Activated naive CD8-positive, alpha-beta T cell treated with anti-CD3 and anti-CD28 coated beads for 36 hours (primary cell): ENCODE data around the gene PTPA. TPM values are rescaled to one million over a fixed set of nuclear protein-coding genes. Genes with fewer than 3 reads are reported as not detected.
A peak's percentile ranks its signal among the peaks of the same experiment; 100 is the strongest.

Experiments used
- DNase-seq: peaks from one replicate; pipeline ENCODE4 v3.0.0; 2021
- H3K27ac Mint-ChIP-seq: one replicate; pipeline ENCODE4 v1.8.0; 2022; ENCODE audit warnings: mild to moderate bottlenecking, moderate library complexity, mixed read lengths
- H3K27me3 Mint-ChIP-seq: one replicate; pipeline ENCODE4 v1.8.0; 2022; ENCODE audit warnings: mild to moderate bottlenecking, mixed read lengths
- H3K36me3 Mint-ChIP-seq: one replicate; pipeline ENCODE4 v1.8.0; 2021; ENCODE audit warnings: mild to moderate bottlenecking, mixed read lengths
- H3K4me1 Mint-ChIP-seq: one replicate; pipeline ENCODE4 v1.8.0; 2021; ENCODE audit warnings: mixed read lengths
- H3K4me3 Mint-ChIP-seq: one replicate; pipeline ENCODE4 v1.8.0; 2022; ENCODE audit warnings: mild to moderate bottlenecking, moderate library complexity, mixed read lengths
- H3K9me3 Mint-ChIP-seq: one replicate; pipeline ENCODE4 v1.8.0; 2022; ENCODE audit warnings: mixed read lengths
- total RNA-seq, 2 experiments: library from RNA; stranded (reverse); gene quantifications; one replicate each; pipeline ENCODE4 v1.2.3, GENCODE V29; 2021

Gene PTPA
- total RNA-seq, 2 experiments from 2014 or later, result 101 to 104 TPM

DNA sequence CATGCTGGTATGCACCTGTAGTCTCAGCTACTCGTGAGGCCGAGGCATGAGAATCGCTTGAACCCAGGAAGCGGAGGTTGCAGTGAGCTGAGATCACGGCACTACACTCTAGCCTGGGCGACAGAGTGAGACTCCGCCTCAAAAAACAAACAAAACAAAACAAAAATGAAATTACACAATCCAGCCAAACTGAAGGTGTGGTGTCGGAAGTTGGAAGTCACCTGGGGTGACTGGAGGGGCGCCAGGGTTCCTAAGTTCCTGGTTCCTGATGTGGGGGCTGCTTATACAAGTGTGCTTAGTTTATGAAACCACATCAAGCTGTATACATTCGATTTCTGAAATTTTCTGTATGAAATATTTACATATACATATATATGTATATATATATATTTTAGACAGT lies 34.0 kb upstream of the PTPA start:
- no peaks in the 10 kb centered on the region for H3K9me3 Mint-ChIP-seq
- no peaks in the 10 kb centered on the region for H3K27me3 Mint-ChIP-seq
- no peak for DNase-seq

DNA sequence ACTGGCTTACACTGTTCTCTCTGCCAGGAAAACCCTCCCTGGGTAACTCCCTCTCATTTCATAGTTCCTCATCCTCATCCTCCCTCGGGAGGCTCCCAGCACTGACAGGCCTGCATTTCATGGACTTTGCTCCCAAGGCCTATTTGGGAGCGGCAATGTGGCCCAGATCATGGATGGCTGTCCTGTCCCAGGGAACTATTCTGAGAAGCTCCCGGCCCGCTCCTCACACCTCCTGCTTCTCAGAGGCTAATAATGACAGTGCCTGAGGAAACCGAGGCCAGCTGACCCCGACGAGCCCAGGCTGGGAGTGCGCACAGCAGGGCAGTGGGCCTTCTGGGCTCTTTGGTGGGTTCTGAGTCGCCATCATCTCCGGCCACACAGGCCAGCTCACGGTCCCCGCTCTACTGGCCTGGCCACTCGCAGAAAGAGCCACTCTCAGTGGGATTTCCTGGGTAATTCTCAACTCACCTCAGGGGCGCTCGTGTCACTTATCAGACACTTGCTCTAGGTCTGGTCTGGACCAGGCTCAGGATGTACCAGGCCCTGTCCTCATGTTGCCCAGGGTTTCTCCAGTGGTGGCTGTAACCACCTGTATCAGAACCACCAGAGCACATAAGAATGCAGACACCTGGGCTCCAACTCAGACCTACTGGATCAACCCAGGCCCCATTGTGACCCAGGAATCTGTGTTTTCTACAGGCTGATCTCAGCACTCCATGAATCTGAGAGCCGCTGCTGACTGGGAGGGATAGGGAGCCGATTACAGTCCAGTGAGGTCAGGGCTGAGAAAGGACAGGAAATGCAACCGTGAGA lies 32.3 kb upstream of the PTPA start:
- no peak overlapping the region for H3K4me3 Mint-ChIP-seq
- peaks cover 20% of the 10 kb centered on the region for H3K4me1 Mint-ChIP-seq
- no peaks in the 10 kb centered on the region for H3K27me3 Mint-ChIP-seq
- no peaks in the 10 kb centered on the region for H3K36me3 Mint-ChIP-seq
- no peak overlapping the region for H3K27ac Mint-ChIP-seq
- DNase-seq, result no peak
- no peaks in the 10 kb centered on the region for H3K9me3 Mint-ChIP-seq

More for the DNA sequence above, 34.0 kb upstream of the PTPA start:
- Mint-ChIP-seq H3K36me3 (no peaks in the 10 kb centered on the region), H3K4me3 (no peak overlapping the region), H3K4me1 (peaks cover 19% of the 10 kb centered on the region), H3K27ac (no peak overlapping the region)

DNA sequence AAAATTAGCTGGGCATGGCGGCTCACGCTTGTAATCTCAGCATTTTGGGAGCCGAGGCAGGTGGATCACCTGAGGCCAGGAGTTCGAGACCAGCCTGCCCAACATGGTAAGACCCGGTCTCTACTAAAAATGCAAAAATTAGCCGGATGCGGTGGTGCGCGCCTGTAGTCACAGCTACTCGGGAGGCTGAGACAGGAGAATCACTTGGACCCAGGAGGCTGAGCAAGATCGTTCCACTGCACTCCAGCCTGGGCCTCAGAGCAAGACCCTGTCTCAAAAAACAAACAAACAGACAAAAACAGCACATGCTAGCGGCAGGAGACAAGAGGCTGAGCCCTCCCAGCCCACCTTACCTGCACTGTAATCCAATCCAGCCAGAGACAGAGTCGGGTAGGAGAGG lies 31.4 kb upstream of the PTPA start:
- H3K36me3 Mint-ChIP-seq, result no peaks in the 10 kb centered on the region
- H3K4me1 Mint-ChIP-seq, result peaks cover 20% of the 10 kb centered on the region
- DNase-seq, result no peak
- H3K27me3 Mint-ChIP-seq, result no peaks in the 10 kb centered on the region
- H3K27ac Mint-ChIP-seq, result no peak overlapping the region
- H3K9me3 Mint-ChIP-seq, result no peaks in the 10 kb centered on the region
- peak overlapping the region; percentile 87 for H3K4me3 Mint-ChIP-seq

DNA sequence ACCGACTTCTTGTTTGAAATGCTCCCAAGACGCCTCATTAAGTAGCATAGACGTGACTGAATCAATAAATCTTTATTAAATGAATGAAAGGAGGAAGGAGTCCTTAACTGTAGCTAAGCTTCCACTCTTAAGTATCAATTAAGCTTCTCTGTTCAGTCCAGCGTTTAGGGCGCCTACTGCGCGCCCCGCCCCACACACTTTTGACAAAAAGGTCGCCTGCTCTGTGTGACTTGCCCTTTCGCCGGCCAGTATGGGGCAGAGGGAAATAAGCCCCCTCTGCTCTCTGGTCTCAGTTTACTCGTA lies 31.0 kb upstream of the PTPA start:
- DNase-seq, result no peak
- H3K27ac Mint-ChIP-seq, result peak overlapping the region; percentile 65

DNA sequence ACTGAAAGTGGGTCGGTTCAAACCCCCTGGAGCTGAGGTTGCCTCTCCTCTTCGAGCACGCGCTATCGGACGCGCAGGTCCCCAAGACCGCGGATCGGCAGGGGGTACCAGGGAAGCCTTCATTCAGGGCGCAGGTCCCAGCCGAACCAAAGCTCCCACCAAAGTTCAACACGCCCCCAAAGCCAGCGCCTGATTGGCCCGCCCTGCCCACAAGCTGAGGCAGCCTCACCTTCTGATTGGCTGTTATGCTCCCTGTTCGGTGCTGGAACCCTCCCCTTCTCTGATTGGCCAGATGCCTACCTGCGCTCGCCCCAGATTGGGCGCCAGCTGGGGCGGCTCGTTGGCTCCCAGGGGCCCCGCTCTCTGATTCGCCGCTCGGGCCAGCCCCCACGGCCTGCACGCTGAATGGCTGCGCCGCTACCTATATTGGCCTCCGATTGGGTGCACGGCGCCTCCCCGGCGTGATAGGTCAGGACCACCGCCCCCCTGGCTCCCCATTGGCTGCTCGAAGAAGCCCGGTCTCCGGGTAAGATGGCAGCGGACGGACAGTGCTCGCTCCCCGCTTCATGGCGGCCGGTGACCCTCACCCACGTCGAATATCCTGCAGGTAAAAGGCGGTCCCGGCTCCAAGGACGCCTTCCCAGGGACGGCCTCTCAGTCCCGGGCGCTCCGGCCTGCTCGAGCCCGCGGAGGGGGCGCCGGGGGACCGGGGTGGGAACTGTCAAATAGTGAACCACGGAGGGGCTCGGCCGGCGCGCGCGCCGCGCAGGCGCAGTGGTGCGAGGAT lies 30.4 kb upstream of the PTPA start, which contains the start of gene DOLPP1:
DOLPP1 (plus strand) TSS at position 511 of the 787 bp plus-strand sequence; CDS start at position 532, 21 bp downstream.
- Mint-ChIP-seq H3K27ac (peak within 1 kb of the TSS; percentile 65), H3K4me1 (peaks cover 20% of the 10 kb centered on the region), H3K9me3 (no peaks in the 10 kb centered on the region), H3K4me3 (peak within 1 kb of the TSS; percentile 87), H3K27me3 (no peaks in the 10 kb centered on the region), H3K36me3 (no peaks in the 10 kb centered on the region)
- peak; percentile 100 for DNase-seq

More for the DNA sequence above, 31.0 kb upstream of the PTPA start:
- no peaks in the 10 kb centered on the region for H3K9me3 Mint-ChIP-seq
- no peaks in the 10 kb centered on the region for H3K36me3 Mint-ChIP-seq
- H3K4me3 Mint-ChIP-seq, result peak overlapping the region; percentile 87
- H3K27me3 Mint-ChIP-seq, result no peaks in the 10 kb centered on the region
- peaks cover 20% of the 10 kb centered on the region for H3K4me1 Mint-ChIP-seq

DNA sequence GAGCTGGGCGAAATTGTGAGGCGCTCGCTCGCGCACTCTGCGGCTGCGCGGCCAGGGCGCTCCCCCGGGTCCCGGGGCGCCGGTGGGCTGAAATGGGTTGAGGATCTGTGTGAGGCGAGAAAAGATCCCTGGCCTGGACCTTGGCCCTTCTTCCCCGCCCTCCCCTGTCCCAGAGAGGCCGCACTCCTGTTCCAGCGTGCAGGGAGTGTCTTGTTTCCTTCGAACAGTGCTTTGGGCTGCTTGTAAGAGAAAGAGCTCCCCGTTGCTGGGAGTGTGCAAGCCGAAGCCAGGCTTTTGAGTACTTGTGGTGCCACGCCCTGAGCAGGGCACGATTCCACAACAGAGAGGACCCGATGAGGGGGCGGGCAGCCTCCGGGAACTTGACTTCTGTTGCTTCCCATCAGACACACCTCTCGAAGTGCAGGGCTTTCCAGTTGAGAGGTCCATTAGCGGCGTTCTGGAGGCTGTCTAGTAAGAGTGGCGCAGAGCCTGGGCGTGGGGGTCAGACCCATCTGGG lies 29.8 kb upstream of the PTPA start:
- H3K4me3 Mint-ChIP-seq, result peak overlapping the region; percentile 84
- H3K27ac Mint-ChIP-seq, result peak overlapping the region; percentile 65
- no peaks in the 10 kb centered on the region for H3K27me3 Mint-ChIP-seq
- H3K9me3 Mint-ChIP-seq, result no peaks in the 10 kb centered on the region
- peaks cover 20% of the 10 kb centered on the region for H3K4me1 Mint-ChIP-seq
- DNase-seq, result no peak
- no peaks in the 10 kb centered on the region for H3K36me3 Mint-ChIP-seq

DNA sequence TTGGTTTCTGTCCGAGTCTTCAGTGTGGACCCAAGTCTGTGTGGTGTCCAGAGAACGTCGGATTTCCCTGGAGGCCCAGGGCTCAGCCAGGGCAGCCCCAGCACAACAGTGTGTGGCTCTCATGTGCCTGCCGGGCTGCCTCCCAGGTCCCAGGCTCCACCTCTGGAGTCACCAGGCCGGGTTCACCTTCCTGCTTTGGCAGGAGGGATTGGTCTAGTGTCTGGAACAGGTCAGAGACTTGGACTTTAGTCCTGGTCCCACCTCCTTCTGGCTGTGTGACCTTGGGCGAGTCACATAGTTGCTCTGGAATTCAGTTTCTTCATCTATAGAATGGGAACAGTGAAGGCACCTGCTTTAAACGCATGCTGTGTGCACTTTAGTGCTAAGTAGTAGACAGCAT lies 27.1 kb upstream of the PTPA start:
- no peaks in the 10 kb centered on the region for H3K9me3 Mint-ChIP-seq
- H3K36me3 Mint-ChIP-seq, result no peaks in the 10 kb centered on the region
- DNase-seq, result no peak
- no peaks in the 10 kb centered on the region for H3K27me3 Mint-ChIP-seq
- peaks cover 18% of the 10 kb centered on the region for H3K4me1 Mint-ChIP-seq
- no peak overlapping the region for H3K4me3 Mint-ChIP-seq
- no peak overlapping the region for H3K27ac Mint-ChIP-seq

DNA sequence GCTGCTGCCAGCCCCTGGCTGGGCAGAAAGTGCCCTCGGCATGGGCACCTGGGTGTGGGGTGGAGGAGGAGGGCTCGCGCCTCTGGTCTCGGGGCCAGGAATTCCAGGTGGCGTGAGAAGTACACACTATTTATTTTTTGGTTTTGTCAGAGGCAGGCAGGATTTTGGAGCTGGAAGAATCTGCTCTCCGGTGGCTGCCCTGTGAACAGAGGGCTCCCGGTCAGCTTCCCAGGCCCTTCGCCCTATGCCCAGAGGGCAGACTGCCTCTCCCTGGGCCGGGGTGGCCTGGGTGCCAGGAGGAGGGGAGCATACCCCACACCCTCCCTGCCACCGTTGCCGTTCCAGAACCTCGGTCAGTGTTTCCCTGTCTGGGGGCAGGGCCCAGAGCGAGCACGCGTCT lies 22.0 kb upstream of the PTPA start:
- Mint-ChIP-seq H3K9me3 (no peaks in the 10 kb centered on the region), H3K27me3 (no peaks in the 10 kb centered on the region), H3K4me1 (no peaks in the 10 kb centered on the region), H3K4me3 (no peak overlapping the region), H3K27ac (no peak overlapping the region), H3K36me3 (peaks cover 5% of the 10 kb centered on the region)
- DNase-seq, result no peak

DNA sequence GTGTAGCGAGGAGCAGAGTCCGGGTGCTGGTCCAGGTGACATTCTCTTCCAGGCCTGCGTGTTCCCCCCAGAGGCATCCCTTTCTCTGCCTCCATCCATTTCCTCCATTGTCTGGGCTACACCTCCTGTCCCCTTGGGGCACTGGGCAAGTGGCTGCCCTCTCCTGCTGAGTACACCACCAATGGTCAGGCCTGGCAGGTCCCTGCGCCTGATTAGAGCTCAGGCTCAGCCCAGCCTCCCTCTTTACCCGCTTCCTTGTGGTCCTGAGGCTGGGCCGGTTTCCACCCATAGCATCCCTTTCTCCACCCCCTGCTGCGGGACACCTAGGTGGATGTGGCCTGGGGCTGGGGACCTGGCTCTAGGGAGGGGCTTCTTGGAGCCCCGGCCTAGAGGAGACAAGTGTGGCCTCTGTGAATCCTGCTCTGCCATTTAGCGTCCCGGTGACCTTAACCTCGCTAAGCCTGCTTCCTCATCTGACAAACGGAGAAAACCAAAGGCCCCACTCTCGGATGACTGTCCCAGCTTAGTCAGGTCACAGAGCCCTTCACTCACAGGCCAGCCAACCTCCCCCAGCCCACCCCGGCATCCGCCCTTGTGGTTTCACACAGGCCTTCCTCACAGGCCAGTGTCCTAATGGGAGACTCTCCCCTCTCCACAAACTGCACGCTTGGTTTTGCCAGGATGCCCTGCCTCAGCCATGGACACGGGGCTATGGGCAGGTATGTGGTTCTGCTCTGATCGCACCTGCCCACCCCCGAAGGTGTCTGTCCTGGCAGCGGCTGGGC lies 17.4 kb upstream of the PTPA start:
- peaks cover 5% of the 10 kb centered on the region for H3K36me3 Mint-ChIP-seq
- no peak overlapping the region for H3K4me3 Mint-ChIP-seq
- no peaks in the 10 kb centered on the region for H3K27me3 Mint-ChIP-seq
- DNase-seq, result no peak
- H3K27ac Mint-ChIP-seq, result no peak overlapping the region
- H3K9me3 Mint-ChIP-seq, result no peaks in the 10 kb centered on the region
- H3K4me1 Mint-ChIP-seq, result no peaks in the 10 kb centered on the region

DNA sequence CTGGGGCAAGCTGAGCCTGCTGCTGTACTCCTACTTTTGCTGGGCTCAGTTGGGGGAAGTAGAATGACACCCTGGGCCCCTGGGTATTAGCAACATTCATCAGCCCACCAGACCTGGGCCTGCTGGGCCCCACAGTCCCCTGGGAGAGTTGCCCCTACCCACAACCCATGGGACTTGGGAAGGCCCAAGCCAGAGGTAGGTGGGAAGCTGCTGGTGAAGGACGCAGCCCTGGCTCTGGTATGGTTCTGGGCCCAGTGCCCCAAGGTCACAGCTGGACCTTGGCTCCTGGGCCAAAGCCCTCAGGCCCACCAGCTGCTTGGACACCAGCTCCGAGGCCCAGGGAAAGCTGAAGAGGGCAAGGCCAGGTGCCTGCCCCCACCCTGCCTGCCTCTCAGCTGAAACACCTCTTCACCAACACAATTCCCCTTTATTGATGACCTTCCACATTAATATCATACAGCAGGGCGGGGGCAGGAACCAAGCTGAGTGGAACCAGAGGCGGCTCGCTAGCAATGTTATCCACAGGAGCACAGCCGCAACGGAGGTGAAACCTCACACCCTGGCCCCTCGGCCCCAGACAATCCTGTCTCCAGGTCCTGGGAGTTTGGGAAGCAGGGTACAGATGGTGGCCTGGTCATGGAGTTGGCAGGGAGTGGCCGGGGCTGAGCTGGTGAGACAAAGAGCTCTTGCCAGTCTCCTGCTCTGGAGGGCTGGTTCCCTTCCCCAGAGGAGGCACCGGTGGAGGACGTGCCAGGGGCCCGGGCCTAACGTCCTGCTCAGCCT lies 16.6 kb upstream of the PTPA start:
- H3K27me3 Mint-ChIP-seq, result no peaks in the 10 kb centered on the region
- H3K9me3 Mint-ChIP-seq, result no peaks in the 10 kb centered on the region
- H3K27ac Mint-ChIP-seq, result no peak overlapping the region
- no peak for DNase-seq
- H3K36me3 Mint-ChIP-seq, result peaks cover 5% of the 10 kb centered on the region
- H3K4me3 Mint-ChIP-seq, result no peak overlapping the region
- H3K4me1 Mint-ChIP-seq, result no peaks in the 10 kb centered on the region

DNA sequence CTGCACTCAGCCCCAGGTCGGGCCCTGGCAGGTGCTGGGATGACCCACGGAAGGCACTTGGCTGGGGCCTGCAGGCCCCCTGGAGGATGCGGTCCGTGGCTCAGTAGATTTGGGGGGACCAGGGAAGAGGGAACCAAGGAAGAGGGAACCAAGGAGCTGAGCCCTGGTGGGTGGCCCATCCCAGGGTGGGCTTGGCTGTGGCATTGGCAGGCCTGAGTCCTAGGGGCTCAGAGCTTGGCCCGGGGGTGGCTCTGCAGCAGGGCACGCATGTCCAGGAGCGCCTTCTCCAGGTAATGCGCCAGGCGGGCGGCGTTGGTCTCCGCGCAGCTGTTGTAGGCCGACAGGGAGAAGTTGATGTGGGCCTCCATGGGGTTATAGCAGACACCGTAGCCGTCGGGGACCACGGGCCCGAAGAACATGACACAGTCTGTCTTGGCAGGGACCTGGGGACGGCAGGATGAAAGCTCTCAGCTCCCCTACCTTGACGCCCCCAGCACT lies 16.0 kb upstream of the PTPA start:
- H3K4me1 Mint-ChIP-seq, result no peaks in the 10 kb centered on the region
- H3K4me3 Mint-ChIP-seq, result no peak overlapping the region
- H3K27ac Mint-ChIP-seq, result no peak overlapping the region
- H3K9me3 Mint-ChIP-seq, result no peaks in the 10 kb centered on the region
- no peaks in the 10 kb centered on the region for H3K27me3 Mint-ChIP-seq
- H3K36me3 Mint-ChIP-seq, result no peaks in the 10 kb centered on the region
- DNase-seq, result no peak

DNA sequence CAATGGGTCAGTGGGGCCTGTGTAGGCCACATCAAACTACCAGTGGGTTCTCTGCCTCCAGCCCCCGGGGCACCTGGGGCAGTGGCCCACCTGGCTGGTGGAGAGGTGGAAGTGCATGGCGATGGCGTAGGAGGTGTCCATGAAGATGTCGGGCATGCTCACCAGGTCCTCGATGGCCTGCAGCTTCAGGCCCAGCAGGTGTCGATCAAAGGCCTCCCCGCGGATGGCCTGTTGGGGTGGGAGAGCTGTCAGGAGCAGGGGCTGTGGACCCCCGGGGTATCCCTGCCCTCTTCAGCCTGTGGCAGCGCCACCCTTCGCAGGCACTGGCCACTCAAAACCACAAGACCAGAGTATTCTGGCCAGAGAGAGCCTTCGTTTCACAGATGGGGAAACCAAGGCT lies 15.3 kb upstream of the PTPA start:
- Mint-ChIP-seq H3K9me3 (no peaks in the 10 kb centered on the region), H3K4me1 (no peaks in the 10 kb centered on the region), H3K27me3 (no peaks in the 10 kb centered on the region), H3K36me3 (no peaks in the 10 kb centered on the region), H3K4me3 (no peak overlapping the region), H3K27ac (no peak overlapping the region)
- no peak for DNase-seq

DNA sequence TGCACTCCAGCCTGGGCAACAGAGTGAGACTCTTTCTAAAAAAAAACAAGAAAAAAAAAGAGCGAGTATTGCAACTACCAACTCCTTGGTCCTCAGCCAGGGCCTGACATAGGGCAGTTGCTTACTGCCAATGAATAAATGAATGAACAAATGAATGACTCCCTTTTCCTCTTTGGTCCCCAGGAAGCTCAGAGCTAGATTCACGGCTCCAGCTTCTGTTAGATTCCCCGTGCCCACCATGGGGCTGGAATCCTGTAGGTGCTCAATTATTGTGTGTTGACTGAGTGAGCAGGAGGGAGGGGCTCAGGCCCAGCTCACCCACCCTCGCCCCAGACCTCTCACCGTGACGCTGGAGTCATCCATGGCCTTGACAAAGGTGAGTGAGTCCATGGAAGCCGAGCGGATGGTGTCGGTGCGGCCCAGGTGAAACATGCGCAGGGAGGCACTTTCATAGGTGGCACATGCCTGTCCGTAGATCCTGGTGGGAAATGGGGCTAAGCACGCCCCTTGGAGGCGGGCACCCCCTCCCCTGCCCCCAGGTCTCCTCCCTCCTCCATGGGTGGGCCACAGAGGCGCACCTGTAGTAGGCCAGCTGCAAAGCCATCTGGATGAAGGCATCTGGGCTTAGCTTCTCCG lies 13.4 kb upstream of the PTPA start:
- Mint-ChIP-seq H3K27me3 (no peaks in the 10 kb centered on the region), H3K36me3 (no peaks in the 10 kb centered on the region)

DNA sequence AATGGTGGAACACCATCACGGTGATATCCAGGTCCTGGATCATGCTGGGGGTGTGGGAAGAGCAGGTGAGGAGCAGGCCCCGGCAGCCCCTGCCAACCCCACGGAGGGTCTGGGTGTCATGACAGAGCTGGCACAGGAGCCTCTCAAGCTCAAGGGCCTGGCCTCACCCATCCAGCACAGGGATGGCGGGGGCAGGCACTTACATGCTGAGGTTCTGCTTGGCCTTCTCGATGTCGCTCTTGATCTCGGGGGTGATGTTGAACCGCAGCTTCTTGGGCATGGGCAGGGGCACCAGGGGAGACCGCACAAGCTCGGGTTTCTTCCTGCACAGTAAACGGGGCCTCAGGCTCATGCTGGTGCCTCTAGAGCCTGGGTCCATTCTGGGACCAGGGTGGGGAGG lies 12.9 kb upstream of the PTPA start:
- Mint-ChIP-seq H3K4me1 (no peaks in the 10 kb centered on the region), H3K27me3 (no peaks in the 10 kb centered on the region), H3K36me3 (no peaks in the 10 kb centered on the region), H3K9me3 (no peaks in the 10 kb centered on the region), H3K4me3 (no peak overlapping the region), H3K27ac (no peak overlapping the region)
- no peak for DNase-seq

More for the DNA sequence above, 13.4 kb upstream of the PTPA start:
- H3K4me1 Mint-ChIP-seq, result no peaks in the 10 kb centered on the region
- no peak overlapping the region for H3K4me3 Mint-ChIP-seq
- no peak overlapping the region for H3K27ac Mint-ChIP-seq
- no peak for DNase-seq
- H3K9me3 Mint-ChIP-seq, result no peaks in the 10 kb centered on the region
